ENCODE data around the gene HTRA1.

DNA sequence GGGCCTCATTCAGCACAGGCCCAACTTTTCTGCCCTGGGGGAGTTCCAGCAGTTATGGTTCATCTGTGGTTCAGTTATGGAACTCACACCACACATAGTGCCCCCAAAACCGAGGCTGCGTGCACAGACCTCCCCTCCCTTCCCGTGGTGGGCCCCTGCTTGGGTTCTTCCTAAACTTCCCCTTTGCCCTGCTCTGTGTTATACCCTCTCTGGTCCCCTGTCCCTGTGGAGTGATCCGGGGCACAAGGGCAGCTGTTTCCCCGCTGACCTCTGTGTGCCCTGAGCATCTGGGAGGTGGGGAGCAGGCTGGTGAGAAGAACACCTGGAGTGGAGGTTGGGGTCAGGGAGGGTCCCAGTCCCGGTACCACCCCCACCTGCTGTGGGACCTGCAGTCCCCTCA is 39.4 kb downstream of the HTRA1 start:
- TF ChIP-seq, protein P1, sequence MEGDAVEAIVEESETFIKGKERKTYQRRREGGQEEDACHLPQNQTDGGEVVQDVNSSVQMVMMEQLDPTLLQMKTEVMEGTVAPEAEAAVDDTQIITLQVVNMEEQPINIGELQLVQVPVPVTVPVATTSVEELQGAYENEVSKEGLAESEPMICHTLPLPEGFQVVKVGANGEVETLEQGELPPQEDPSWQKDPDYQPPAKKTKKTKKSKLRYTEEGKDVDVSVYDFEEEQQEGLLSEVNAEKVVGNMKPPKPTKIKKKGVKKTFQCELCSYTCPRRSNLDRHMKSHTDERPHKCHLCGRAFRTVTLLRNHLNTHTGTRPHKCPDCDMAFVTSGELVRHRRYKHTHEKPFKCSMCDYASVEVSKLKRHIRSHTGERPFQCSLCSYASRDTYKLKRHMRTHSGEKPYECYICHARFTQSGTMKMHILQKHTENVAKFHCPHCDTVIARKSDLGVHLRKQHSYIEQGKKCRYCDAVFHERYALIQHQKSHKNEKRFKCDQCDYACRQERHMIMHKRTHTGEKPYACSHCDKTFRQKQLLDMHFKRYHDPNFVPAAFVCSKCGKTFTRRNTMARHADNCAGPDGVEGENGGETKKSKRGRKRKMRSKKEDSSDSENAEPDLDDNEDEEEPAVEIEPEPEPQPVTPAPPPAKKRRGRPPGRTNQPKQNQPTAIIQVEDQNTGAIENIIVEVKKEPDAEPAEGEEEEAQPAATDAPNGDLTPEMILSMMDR (conservative IDR thresholded peaks at IDR 0.05 in 1 of 2, IDR thresholded peaks at IDR 0.05 in 1 of 2; ENCODE audit: extremely low read depth in 1 of 2, insufficient read depth in 1 of 2, low read depth in 1 of 2, low read length in 2 of 2), result no peak
- no peak for TF ChIP-seq EZH2 (IDR thresholded peaks at IDR 0.05; ENCODE audit: borderline replicate concordance, low read length)
